OCI-LY7 (cell line): ENCODE data around the gene NACAD. TPM values are rescaled to one million over a fixed set of nuclear protein-coding genes. Genes with fewer than 3 reads are reported as not detected.

Experiments
- BruUV-seq: library from RNA; stranded (reverse); fragments of 400-500 nt; replicated peaks from 2 replicates; lab custom pipeline; 2021; lab: Mats Ljungman, UMichigan
- CTCF ChIA-PET: fragments of 300-600 bp; sonication (Branson Sonifier 250); formaldehyde crosslinking; loops from one replicate; lab custom pipeline; 2022; ENCODE audit warnings: antibody characterized with exemption; ENCODE audit not compliant: unreplicated experiment; lab: Charles Lee
- POLR2A ChIA-PET: fragments of 300-600 bp; sonication (Branson Sonifier 250); formaldehyde crosslinking; loops from one replicate; lab custom pipeline; 2022; ENCODE audit warnings: antibody characterized with exemption; lab: Charles Lee
- DNase-seq: peaks from one replicate; pipeline ENCODE4 v3.0.0-alpha.2; 2015; ENCODE audit warnings: low spot score
- H2AFZ ChIP-seq: fragments of 200-600 bp; sonication (generic), shearing (Covaris generic); 2 replicates; pipeline ENCODE4 v1.6.1; 2014; ENCODE audit warnings: mild to moderate bottlenecking, antibody characterized with exemption, low read length, moderate library complexity
- H3K27ac ChIP-seq: fragments of 200-600 bp; sonication (generic); 2 replicates; pipeline ENCODE4 v1.5.1; 2014; ENCODE audit warnings: mixed run types, low read depth, mild to moderate bottlenecking, moderate library complexity, low read length, inconsistent platforms; ENCODE audit not compliant: poor library complexity, severe bottlenecking
- H3K36me3 ChIP-seq: fragments of 200-600 bp; sonication (generic); 2 replicates; pipeline ENCODE4 v1.6.1; 2014; ENCODE audit warnings: mild to moderate bottlenecking, antibody characterized with exemption, low read length, moderate library complexity, mixed read lengths; ENCODE audit not compliant: insufficient read depth
- H3K4me1 ChIP-seq: fragments of 200-600 bp; sonication (generic); 2 replicates; pipeline ENCODE4 v1.5.1; 2014; ENCODE audit warnings: mild to moderate bottlenecking, low read length; ENCODE audit not compliant: insufficient read depth, poor library complexity, severe bottlenecking
- H3K4me2 ChIP-seq: fragments of 200-600 bp; sonication (generic); 2 replicates; pipeline ENCODE4 v1.6.1; 2014; ENCODE audit warnings: mild to moderate bottlenecking, low read length
- H3K4me3 ChIP-seq: fragments of 200-600 bp; sonication (generic); 2 replicates; pipeline ENCODE4 v1.5.1; 2014; ENCODE audit warnings: mild to moderate bottlenecking, low read depth, low read length; ENCODE audit not compliant: poor library complexity, severe bottlenecking
- H3K79me2 ChIP-seq: fragments of 200-600 bp; sonication (generic); 2 replicates; pipeline ENCODE4 v1.6.1; 2016; ENCODE audit warnings: low read depth, mild to moderate bottlenecking, low read length, moderate library complexity, mixed read lengths; ENCODE audit not compliant: insufficient read depth
- H3K9me2 ChIP-seq: fragments of 200-600 bp; sonication (generic); 2 replicates; pipeline ENCODE4 v1.6.1; 2016; ENCODE audit warnings: mild to moderate bottlenecking, low read length, mixed read lengths; ENCODE audit not compliant: insufficient read depth
- H3K9me3 ChIP-seq: fragments of 200-600 bp; sonication (generic); 2 replicates; pipeline ENCODE4 v1.6.1; 2014; ENCODE audit warnings: mild to moderate bottlenecking, mixed run types, low read length, mixed read lengths
- H4K20me1 ChIP-seq: fragments of 200-600 bp; sonication (generic); 2 replicates; pipeline ENCODE4 v1.6.1; 2014; ENCODE audit warnings: mild to moderate bottlenecking, antibody characterized with exemption, low read length, moderate library complexity, mixed read lengths; ENCODE audit not compliant: insufficient read depth
- EZH2phosphoT487 ChIP-seq: fragments of 200-600 bp; sonication (generic); IDR thresholded peaks from 2 replicates; pipeline ENCODE4 v1.6.1; 2018; ENCODE audit warnings: low read depth, borderline replicate concordance, mild to moderate bottlenecking, mixed run types, antibody characterized with exemption, low read length, moderate library complexity, mixed read lengths
- intact Hi-C: fragments of 100-400 bp; cut with micrococcal nuclease; formaldehyde crosslinking; loops from one replicate; pipeline ENCODE4 v1.10.0; 2022; ENCODE audit not compliant: unreplicated experiment
- total RNA-seq, 2 experiments: library from RNA; depleted of rRNA in 1 of 2; stranded (reverse); fragments of >200 nt in 1 of 2; shearing (Covaris generic) in 1 of 2; gene quantifications; 2 replicates each; pipeline ENCODE4 v1.2.3, GENCODE V29; 2014 to 2022
- TF ChIP-seq, protein P1 (sequence below): fragments of 200-600 bp; sonication (generic); conservative IDR thresholded peaks from 2 replicates; pipeline ENCODE4 v1.5.1; 2014; ENCODE audit warnings: mild to moderate bottlenecking, antibody characterized with exemption, low read length, moderate library complexity, mixed read lengths

NACAD gene
- total RNA-seq, 2 experiments from 2014 or later: not detected

DNA sequence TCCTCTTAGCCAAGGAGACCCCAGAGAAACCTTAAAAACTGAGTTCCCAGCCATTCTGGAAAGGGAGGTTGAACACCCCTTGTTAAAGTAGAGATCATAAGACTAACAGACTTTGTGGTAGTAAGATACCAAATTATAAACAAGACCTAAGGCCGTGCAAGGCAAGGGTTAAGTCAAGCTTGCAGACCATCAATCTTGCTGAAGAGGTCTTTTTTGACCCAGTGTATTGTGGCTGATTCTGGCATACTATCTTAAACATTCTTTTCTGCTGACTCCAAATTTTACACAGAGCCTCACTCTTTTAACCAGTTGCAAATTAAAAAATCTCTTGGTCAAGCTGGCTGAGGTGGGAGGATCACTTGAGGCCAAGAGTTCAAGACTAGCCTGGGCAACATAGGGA lies 23.9 kb upstream of the NACAD start:
- H3K79me2 ChIP-seq: peaks cover 47% of the 10 kb centered on the region
- intact Hi-C loops: loop anchor here (10.0 kb wide), 1 partner anchor 268 kb away; the partner anchor contains the start of gene H2AZ2

DNA sequence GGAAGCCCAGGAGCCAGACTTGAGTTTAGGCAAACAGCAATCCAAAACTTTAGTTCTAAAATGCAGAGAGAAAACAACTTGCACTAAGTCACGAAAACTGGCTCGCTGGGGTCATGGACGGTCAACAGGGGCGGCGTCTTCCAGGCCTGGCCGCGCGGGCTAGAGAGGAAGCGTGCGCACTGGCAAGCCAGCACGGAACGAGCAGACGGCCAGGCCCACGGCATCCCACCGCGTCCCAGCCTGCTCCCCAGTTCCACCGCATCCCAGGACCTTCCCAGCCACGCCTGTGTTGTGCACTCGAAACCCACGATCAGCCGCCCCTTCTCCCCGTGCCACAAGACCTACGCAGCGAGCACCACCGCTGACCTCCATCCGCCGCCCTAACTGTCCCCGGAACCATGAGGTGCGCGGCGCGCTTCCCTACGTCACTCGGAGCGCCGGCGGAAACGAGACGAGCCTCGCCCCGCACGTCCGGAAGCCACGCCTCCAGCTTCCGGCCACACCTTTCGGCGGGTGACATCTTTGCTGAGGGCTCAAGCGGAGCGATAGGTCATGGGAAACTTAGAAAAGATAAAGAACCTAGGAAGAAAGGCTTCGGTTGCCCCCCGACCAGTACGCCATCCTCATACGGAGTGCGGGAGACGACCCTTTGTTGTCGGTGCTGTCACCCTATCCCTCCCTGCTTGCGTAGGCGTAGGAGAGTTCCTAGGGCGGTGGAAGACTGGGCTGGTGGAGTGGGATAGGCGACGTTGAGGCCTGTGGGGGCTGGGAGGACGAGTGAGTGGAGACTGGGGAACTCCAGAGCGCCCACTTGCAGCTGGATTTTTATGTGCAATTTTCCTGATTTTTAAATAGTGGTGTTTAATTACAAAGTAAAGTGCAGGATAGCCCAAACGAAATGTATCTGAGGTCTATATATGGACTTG lies 22.8 kb upstream of the NACAD start, which contains the start of gene TBRG4:
Gene TBRG4, minus strand, starts transcription at position 400 of the 926 bp plus-strand sequence. CDS start 2,460 bp downstream, outside the sequence.
- no peak for TF ChIP-seq EZH2phosphoT487
- TF ChIP-seq, protein P1, sequence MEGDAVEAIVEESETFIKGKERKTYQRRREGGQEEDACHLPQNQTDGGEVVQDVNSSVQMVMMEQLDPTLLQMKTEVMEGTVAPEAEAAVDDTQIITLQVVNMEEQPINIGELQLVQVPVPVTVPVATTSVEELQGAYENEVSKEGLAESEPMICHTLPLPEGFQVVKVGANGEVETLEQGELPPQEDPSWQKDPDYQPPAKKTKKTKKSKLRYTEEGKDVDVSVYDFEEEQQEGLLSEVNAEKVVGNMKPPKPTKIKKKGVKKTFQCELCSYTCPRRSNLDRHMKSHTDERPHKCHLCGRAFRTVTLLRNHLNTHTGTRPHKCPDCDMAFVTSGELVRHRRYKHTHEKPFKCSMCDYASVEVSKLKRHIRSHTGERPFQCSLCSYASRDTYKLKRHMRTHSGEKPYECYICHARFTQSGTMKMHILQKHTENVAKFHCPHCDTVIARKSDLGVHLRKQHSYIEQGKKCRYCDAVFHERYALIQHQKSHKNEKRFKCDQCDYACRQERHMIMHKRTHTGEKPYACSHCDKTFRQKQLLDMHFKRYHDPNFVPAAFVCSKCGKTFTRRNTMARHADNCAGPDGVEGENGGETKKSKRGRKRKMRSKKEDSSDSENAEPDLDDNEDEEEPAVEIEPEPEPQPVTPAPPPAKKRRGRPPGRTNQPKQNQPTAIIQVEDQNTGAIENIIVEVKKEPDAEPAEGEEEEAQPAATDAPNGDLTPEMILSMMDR: peak; percentile 77
- Histone ChIP-seq H3K79me2 (peaks cover 58% of the 10 kb centered on the region), H3K27ac (peak within 1 kb of the TSS; percentile 80), H3K4me3 (peak within 1 kb of the TSS; percentile 85), H3K4me1 (peaks cover 46% of the 10 kb centered on the region), H3K4me2 (peak within 1 kb of the TSS; percentile 63), H3K9me2 (no peaks in the 10 kb centered on the region), H2AFZ (peak within 1 kb of the TSS; percentile 14; the same call in 1 of the 2 replicates), H3K9me3 (no peaks in the 10 kb centered on the region), H4K20me1 (peaks cover 27% of the 10 kb centered on the region), H3K36me3 (peaks cover 36% of the 10 kb centered on the region)
- TSS peak; percentile 98 for BruUV-seq
- CTCF ChIA-PET: no interaction called here
- intact Hi-C loops: loop anchor here (1.0 to 10.0 kb wide), 3 partner anchors 110 to 267 kb away; partner anchors contain the start of genes H2AZ2 and MYO1G
- DNase-seq: peak; percentile 97
- POLR2A ChIA-PET: interaction anchor here (0.6 to 2.4 kb wide), 7 partner anchors 12 to 223 kb away, joined by 3 to 14 read pairs (median 3); partner anchors contain the start of gene CCM2

More for the DNA sequence above, 23.9 kb upstream of the NACAD start:
- H4K20me1 ChIP-seq: peaks cover 20% of the 10 kb centered on the region
- H3K9me3 ChIP-seq: no peaks in the 10 kb centered on the region
- peak overlapping the region; percentile 80 for H3K27ac ChIP-seq
- ChIA-PET POLR2A (interaction anchor here (1.3 kb wide), 2 partner anchors 15 to 131 kb away, joined by 3 to 4 read pairs; no protein-coding TSS in a partner anchor), CTCF (no interaction called here)
- no peaks in the 10 kb centered on the region for H3K9me2 ChIP-seq
- BruUV-seq: no TSS peak
- H3K4me1 ChIP-seq: peaks cover 44% of the 10 kb centered on the region
- peak overlapping the region; percentile 52 for H3K4me2 ChIP-seq
- TF ChIP-seq, protein P1: no peak
- no peak for TF ChIP-seq EZH2phosphoT487
- H2AFZ ChIP-seq: no peak overlapping the region
- H3K36me3 ChIP-seq: peaks cover 26% of the 10 kb centered on the region
- no peak for DNase-seq
- H3K4me3 ChIP-seq: peak overlapping the region; percentile 85
